HG03097 (cell line): ENCODE measurements around the gene ALG1L2.
"Not testable (repeated sequence)": the region's sequence is repeated elsewhere in the genome, so short reads cannot be mapped to it uniquely, and the experiment has no call there.

Experiments used
- ATAC-seq: cut with Tn5 transposase; IDR thresholded peaks from one replicate; pipeline ENCODE4 v1.9.1; 2021; ENCODE audit not compliant: unreplicated experiment, low FRiP score

ALG1L2 gene

DNA sequence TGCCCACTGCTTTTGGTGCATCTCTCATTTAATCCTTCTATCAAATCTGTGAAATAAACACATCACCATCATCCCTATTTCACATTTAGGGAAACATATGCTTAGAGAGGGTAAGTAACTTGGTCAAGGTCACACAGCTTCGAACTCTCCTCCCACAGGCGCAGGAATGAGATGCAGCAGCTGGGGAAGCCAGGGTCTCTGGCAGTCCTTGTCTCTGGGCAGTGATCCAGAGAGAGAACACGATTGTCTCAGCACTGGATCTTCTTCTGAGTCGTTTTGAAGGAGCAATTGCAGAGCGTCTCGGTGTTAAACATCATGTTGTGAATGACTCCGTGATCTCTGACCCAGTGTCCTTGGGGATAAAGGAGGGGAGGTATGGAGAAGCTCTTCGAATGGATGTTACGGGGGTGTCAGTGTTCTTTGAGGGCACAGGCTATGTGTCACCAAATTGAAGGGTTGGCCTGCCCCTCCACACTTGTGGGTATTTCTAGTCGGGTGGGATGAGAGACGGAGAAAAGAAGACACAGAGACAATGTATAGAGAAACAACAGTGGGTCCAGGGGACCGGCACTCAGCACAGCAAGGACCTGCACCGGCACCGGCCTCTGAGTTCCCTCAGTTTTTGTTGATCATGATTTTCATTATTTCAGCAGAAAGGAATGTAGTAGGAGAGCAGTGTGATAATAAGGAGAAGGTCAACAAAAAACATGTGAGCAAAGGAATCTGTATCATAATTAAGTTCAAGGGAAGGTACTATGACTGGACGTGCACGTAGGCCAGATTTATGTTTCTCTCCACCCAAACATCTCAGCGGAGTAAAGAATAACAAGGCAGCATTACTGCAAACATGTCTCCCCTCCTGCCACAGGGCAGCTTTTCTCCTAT lies 41.5 kb downstream of the ALG1L2 start:
- ATAC-seq: not testable (repeated sequence)

DNA sequence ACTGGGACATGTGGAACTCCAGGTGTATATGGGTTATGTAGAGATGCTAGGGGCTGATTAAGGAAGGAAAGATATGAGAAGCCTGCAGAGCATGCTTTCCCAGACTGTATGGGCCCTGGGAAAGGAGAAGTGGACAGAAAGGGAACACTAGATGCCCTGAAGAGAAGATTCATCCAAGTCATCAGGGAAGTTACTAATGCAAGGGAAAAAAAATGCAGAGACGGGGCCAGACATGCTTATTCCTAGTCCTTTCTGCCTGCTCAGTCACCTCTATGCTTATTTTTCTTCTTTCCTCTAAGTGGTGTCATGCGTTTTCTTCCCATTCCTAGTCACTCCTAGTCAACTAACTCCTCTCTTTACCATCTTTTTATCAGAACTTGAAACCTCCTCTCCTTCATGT lies 43.8 kb downstream of the ALG1L2 start:
- not testable (repeated sequence) for ATAC-seq

DNA sequence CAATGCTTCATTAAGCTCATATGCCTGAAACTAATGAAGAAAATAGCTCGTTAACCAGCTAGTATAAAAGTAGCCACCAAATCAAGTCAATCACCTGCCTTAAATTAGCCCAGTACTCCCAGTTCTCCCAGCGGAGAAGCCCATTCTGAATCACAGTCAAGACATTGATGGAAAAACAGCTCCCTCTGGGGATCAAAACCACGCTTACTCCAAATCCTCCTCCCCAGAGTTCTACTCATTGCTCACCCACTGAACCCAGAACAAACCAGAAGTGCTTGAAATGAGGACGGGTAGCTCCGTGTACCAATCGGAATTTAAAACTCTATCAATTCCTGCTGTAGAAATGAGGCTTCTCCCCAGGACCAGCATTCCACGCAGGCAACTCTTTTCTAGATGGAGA lies 54.7 kb downstream of the ALG1L2 start:
- not testable (repeated sequence) for ATAC-seq

DNA sequence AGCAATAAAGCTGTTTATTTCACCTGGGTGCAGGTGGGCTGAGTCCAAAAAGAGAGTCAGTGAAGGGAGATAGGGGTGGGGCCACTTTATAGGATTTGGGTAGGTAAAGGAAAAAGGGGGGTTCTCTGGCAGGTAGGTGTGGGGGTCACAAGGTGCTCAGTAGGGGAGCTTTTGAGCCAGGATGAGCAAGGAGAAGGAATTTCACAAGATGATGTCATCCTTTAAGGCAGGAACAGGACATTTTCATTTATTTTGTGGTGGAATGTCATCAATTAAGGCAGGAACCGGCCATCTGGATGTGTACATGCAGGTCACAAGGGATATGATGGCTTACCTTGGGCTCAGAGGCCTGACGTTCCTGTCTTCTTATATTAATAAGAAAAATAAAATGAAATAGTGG lies 56.1 kb downstream of the ALG1L2 start:
- not testable (repeated sequence) for ATAC-seq

DNA sequence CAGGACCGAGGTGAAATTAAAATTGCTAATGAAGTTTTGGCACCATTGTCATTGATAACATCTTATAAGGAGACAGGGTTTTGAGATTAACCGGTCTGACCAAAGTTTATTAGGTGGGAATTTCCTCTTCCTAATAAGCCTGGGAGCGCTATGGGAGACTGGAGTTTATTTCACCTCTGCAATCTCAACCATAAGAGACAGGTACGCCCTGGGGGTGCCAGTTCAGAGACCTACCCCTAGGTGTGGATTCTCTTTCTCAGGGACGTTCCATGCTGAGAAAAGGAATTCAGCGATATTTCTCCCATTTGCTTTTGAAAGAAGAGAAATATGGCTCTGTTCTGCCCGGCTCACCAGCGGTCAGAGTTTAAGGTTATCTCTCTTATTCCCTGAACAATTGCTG lies 57.4 kb downstream of the ALG1L2 start:
- ATAC-seq: not testable (repeated sequence)

DNA sequence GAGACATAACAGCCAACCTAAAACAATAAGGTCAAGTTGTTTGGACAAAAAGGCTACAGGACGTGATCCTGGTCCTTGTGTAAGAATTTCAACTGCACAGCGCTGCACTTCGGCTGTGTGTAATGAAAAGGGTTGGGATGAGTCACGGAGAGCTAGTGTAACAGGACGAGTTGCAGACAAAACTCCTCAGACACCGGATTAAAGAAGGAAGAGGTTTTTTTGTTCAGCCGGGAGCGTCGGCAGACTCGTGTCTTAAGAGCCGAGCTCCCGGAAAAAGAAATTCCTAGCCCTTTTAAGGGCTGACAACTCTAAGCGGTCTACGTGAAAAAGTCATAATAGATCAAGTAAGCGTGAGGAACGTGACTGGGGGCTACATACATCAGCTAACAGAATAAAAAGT lies 59.1 kb downstream of the ALG1L2 start:
- not testable (repeated sequence) for ATAC-seq

DNA sequence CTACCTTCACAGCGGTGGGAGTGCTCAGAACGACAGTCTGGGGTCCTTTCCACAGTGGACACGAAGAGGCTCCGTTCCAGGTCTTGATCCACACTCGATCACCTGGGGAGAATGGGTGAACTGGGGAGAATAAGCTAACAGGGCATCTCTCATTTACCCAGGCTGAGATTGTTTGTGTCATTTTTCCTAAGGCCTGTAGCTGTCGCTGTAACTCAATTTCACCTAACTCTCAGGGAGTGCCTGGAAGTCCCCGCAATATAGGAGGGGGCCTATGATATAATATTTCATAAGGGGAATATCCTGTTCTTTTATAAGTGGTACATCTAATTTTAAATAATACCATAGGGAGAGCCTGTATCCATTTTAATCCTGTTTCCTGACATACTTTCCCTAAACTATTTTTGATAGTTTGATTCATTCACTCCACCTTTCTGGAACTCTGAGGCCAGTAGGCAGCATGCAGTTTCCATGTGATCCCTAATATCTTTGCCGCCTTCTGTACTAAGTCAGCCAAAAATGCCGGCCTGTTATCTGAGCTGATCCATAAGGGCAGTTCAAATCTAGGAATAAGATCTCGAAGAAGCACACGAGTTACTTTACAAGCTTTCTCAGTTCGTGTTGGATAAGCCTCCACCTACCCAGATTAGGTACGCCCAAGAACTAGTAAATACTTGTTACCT lies 62.2 kb downstream of the ALG1L2 start:
- ATAC-seq: not testable (repeated sequence)

DNA sequence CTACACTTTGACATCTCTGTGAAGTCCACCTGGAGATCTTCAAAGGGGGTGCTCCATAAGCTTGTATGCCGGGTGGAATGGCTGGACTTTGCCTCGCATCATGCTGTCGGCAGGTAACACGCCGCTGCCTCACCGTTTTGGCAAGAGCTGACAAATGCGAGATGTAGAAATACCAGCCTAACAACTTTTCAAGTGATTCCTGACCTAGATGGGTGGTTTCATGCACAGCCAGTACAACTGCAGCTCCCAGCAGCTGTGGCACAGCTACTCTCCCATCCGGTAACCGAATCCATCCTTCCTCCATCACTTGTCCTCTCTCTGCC lies 62.7 kb downstream of the ALG1L2 start:
- ATAC-seq: not testable (repeated sequence)

DNA sequence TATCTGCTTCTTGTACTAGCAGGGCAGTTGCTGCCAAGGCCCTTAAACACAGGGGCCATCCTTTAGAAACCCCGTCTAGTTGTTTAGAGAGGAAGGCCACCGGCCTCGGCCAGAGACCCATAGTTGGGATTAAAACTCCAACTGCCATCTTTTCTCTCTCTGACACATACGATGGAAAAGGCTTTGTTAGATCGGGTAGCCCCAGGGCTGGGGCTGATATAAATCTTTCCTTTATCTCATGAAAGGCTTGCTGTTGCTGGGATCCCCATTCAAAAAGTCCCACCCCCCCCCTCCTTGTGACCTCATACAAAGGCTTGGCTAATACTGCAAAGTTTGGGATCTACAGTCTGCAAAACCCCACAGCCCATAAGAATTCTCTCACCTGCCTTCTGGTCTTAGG lies 63.8 kb downstream of the ALG1L2 start:
- ATAC-seq: not testable (repeated sequence)

DNA sequence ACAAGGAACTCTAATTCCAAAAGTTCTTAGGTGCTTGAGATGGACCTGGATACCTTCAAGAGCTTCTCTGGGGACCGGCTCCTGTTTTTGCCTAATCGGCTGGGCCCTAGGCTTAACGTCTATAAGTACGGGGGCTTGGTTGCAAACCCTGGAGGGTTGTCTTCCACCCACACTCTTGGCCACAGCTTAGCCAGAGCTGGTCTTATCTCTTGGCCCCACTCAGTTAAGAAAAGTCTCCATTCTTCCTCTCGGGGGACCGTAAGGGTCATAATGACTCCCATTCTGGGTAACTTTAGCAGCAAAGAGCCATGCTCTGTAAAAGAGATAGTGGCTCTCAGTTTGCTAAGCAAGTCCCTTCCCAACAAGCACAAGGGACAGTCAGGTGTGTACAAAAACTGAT lies 64.8 kb downstream of the ALG1L2 start:
- ATAC-seq: not testable (repeated sequence)
